Neural crest cell (in vitro differentiated cells): ENCODE measurements around the gene NECTIN2. TPM values are rescaled to one million over a fixed set of nuclear protein-coding genes. Genes with fewer than 3 reads are reported as not detected.

Experiments used
- DNase-seq: peaks from one replicate; pipeline ENCODE4 v3.0.0; 2021; ENCODE audit warnings: low read depth, mixed read lengths, low spot score
- H3K27ac Mint-ChIP-seq: one replicate; pipeline ENCODE4 v1.8.0; 2021; ENCODE audit warnings: mild to moderate bottlenecking, mixed read lengths; ENCODE audit not compliant: unreplicated experiment
- H3K27me3 Mint-ChIP-seq: 2 replicates; pipeline ENCODE4 v1.8.0; 2021; ENCODE audit warnings: low read depth, mild to moderate bottlenecking, mixed read lengths
- H3K36me3 Mint-ChIP-seq: 2 replicates; pipeline ENCODE4 v1.8.0; 2021; ENCODE audit warnings: low read depth, mild to moderate bottlenecking, mixed read lengths
- H3K4me1 Mint-ChIP-seq: 2 replicates; pipeline ENCODE4 v1.8.0; 2021; ENCODE audit warnings: mixed read lengths
- H3K4me3 Mint-ChIP-seq: one replicate; pipeline ENCODE4 v1.8.0; 2021; ENCODE audit warnings: mild to moderate bottlenecking, mixed read lengths
- H3K9me3 Mint-ChIP-seq: 2 replicates; pipeline ENCODE4 v1.8.0; 2021; ENCODE audit warnings: mixed read lengths
- CTCF ChIP-seq: fragments of 200-600 bp; sonication (generic); conservative IDR thresholded peaks from 2 replicates; pipeline ENCODE4 v1.5.0; 2021; ENCODE audit warnings: antibody characterized with exemption, mild to moderate bottlenecking
- total RNA-seq: library from RNA; stranded (reverse); gene quantifications from 2 replicates; pipeline ENCODE4 v1.2.1, GENCODE V29; 2021

Gene NECTIN2
- total RNA-seq, 1 donor from 2014 or later: 76.2 TPM

GRCh38 chr19:44803442-44804428, 42.4 kb upstream of the NECTIN2 start:
- Mint-ChIP-seq H3K4me1 (peaks cover 16% of the 10 kb centered on the region), H3K4me3 (no peak overlapping the region), H3K9me3 (no peaks in the 10 kb centered on the region), H3K36me3 (no peaks in the 10 kb centered on the region), H3K27me3 (peaks cover 24% of the 10 kb centered on the region), H3K27ac (no peak overlapping the region)
- DNase-seq: no peak
- TF ChIP-seq CTCF: no peak

- peaks cover 24% of the 10 kb centered on the region for H3K27me3 Mint-ChIP-seq
- TF ChIP-seq CTCF: no peak
- H3K4me1 Mint-ChIP-seq: peaks cover 19% of the 10 kb centered on the region
- no peaks in the 10 kb centered on the region for H3K9me3 Mint-ChIP-seq
- H3K27ac Mint-ChIP-seq: no peak overlapping the region
- no peak for DNase-seq
- no peaks in the 10 kb centered on the region for H3K36me3 Mint-ChIP-seq
- H3K4me3 Mint-ChIP-seq: no peak overlapping the region
Measured at GRCh38 chr19:44806291-44806690, 39.8 kb upstream of the NECTIN2 start.

- DNase-seq: no peak
- peaks cover 24% of the 10 kb centered on the region for H3K4me1 Mint-ChIP-seq
Measured at GRCh38 chr19:44807162-44807561, 38.9 kb upstream of the NECTIN2 start.

GRCh38 chr19:44807652-44808462, 38.2 kb upstream of the NECTIN2 start:
- peaks cover 24% of the 10 kb centered on the region for H3K27me3 Mint-ChIP-seq
- no peaks in the 10 kb centered on the region for H3K36me3 Mint-ChIP-seq
- TF ChIP-seq CTCF: peak; percentile 53
- H3K9me3 Mint-ChIP-seq: no peaks in the 10 kb centered on the region
- DNase-seq: peak; percentile 63
- peaks cover 24% of the 10 kb centered on the region for H3K4me1 Mint-ChIP-seq
- peak overlapping the region; percentile 59 for H3K4me3 Mint-ChIP-seq
- H3K27ac Mint-ChIP-seq: no peak overlapping the region

More at GRCh38 chr19:44807162-44807561, 38.9 kb upstream of the NECTIN2 start:
- Mint-ChIP-seq H3K9me3 (no peaks in the 10 kb centered on the region), H3K27me3 (peaks cover 24% of the 10 kb centered on the region), H3K4me3 (no peak overlapping the region), H3K36me3 (no peaks in the 10 kb centered on the region), H3K27ac (no peak overlapping the region)
- no peak for TF ChIP-seq CTCF

- Mint-ChIP-seq H3K36me3 (no peaks in the 10 kb centered on the region), H3K9me3 (no peaks in the 10 kb centered on the region), H3K4me1 (peaks cover 26% of the 10 kb centered on the region), H3K27ac (no peak within 1 kb of the TSS), H3K4me3 (peak within 1 kb of the TSS; percentile 62), H3K27me3 (peaks cover 19% of the 10 kb centered on the region)
- DNase-seq: peak; percentile 55
- no peak for TF ChIP-seq CTCF
Measured at GRCh38 chr19:44808463-44809371, 37.4 kb upstream of the NECTIN2 start, which contains the start of gene BCAM. BCAM (plus strand) TSS chr19:44809103; CDS start chr19:44809125, 22 bp downstream.
